HG03439 (cell line): ENCODE data around the gene STAP2.

Source experiments
- ATAC-seq: cut with Tn5 transposase; IDR thresholded peaks from one replicate; pipeline ENCODE4 v1.9.1; 2021; ENCODE audit warnings: mild to moderate bottlenecking, moderate library complexity; ENCODE audit not compliant: unreplicated experiment

The STAP2 gene, protein sequence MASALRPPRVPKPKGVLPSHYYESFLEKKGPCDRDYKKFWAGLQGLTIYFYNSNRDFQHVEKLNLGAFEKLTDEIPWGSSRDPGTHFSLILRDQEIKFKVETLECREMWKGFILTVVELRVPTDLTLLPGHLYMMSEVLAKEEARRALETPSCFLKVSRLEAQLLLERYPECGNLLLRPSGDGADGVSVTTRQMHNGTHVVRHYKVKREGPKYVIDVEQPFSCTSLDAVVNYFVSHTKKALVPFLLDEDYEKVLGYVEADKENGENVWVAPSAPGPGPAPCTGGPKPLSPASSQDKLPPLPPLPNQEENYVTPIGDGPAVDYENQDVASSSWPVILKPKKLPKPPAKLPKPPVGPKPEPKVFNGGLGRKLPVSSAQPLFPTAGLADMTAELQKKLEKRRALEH

DNA sequence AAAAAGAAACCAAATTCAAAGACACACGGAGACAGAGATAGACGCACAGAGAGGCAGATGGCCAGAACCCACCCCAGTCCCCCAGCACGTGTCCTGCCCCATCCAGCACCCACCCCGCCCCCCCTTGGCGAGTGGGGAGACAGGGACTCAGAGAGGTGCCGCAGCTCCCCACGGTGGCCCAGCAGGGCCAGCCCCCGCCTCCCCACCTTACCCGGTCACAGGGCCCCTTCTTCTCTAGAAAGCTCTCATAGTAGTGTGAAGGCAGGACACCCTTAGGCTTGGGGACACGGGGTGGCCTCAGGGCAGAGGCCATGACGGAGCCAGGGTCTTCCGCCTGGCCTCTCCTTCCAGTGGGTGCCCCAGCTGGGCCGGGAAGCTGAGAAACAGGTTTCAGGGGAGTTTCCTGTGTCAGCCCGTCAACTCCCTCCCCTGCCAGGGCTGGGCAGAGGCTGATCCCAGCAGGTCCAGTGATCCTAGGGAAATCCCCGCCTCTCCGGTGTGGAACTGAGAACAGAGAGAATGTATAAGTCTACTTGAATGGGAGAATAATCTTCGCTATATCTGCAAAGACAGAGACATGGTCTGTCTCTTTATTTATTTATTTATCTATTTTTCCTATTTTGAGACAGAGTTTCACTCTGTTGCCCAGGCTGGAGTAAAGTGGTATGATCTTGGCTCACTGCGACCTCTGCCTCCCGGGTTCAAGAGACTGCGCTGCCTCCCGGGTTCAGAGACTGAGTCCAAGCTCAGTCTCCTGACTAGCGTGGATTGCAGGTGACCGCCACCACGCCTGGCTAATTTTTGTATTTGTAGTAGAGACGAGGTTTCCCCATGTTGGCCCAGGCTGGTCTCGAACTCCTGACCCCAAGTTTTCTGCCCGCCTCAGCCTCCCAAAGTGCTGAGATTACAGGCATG, at the start of gene STAP2:
STAP2 (minus strand) TSS at position 387 of the 915 bp plus-strand sequence; CDS start at position 313, 74 bp downstream.
- ATAC-seq, result no peak

DNA sequence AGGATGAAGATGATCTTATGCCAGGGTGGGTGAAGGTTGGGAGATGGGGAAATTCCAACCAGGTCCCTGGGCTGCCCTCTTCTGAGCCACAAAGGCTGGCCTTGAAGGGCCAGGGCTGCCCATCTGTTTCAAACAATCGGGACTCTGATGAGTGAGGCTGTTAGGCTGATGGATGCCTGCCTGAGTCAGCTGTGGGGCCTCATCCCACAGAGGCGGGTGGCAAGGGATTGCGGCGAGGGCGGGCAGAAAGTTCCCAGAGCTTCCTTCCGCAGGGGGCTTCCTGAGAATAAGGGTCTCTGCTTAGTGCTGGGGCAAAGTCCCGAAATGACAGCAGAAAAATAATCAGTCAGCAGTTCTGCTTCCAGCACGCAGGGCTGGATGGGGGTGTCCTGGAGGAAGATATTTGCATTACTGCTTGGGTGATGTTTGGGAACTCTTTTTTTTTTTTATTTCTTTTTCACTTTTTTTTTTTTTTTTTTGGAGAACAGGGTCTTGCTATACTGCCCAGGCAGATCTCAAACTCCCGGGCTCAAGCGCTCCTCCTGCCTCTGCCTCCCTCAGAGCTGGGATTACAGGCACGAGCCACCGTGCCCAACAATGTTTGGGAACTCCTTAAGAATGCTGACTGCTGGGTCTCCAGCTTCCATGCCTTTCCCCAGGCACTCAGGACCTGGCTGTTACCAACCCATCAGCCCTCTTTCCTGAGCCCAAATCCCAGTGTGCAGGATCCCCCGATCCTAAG, 47.6 kb upstream of the STAP2 start:
- ATAC-seq, result no peak

DNA sequence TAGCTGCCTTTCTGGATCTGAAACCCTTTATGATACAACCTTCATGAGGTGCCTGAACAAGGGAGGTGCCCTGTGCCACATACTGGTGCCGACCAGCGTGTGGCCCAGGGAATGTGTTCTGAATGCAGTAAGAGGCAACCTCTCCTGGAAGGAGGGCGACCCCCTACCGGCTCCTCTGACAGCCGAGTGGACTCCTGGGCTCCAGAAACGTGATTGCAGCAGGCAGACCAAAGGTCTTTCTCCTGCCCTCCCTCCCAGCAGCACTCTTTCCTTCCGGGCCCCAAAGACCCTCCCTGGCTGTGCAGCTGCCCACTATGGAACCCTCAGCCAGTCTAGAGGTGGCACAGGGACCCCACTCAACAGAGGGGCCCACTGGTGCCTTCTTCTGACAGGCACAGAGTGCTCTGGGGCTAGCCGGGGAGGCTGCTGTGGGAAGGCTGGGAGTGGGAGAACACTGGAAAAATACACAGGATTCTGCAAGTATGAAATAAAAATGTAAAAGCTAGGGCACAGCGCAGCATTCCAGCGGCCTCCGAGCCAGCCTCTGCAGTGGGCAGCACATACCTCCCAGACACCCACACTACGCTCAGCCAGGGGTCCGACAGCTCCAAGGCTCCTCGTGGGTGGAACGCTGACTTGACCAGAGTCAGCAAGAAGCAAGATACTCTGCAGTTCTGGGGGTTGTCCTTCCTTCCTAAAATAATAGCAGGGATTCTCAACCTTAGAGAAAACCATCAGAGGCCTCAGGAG, 46.8 kb upstream of the STAP2 start:
- no peak for ATAC-seq

DNA sequence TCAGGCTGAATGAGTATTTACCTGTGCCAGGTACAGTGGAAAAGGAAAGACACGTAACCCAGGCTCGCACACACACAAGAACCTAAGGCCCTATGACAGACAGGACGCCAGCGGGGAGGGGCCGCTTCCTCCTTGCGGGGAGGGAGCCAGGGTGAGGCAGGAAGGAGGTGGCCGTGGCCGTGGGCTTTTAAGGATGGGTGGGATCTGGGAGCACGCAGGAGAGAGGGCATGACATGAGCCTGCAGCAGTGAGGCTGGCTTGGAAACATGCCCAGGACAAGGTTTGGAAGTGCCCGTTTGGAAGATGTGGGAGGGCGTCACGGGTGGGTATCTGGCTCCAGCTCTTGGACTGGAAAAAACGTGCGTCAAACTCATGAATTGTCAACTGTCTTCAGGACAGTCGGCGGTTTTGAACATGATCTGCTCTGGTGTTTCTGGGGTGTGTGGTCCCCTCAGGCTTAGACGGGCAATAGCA, 41.7 kb upstream of the STAP2 start:
- no peak for ATAC-seq

DNA sequence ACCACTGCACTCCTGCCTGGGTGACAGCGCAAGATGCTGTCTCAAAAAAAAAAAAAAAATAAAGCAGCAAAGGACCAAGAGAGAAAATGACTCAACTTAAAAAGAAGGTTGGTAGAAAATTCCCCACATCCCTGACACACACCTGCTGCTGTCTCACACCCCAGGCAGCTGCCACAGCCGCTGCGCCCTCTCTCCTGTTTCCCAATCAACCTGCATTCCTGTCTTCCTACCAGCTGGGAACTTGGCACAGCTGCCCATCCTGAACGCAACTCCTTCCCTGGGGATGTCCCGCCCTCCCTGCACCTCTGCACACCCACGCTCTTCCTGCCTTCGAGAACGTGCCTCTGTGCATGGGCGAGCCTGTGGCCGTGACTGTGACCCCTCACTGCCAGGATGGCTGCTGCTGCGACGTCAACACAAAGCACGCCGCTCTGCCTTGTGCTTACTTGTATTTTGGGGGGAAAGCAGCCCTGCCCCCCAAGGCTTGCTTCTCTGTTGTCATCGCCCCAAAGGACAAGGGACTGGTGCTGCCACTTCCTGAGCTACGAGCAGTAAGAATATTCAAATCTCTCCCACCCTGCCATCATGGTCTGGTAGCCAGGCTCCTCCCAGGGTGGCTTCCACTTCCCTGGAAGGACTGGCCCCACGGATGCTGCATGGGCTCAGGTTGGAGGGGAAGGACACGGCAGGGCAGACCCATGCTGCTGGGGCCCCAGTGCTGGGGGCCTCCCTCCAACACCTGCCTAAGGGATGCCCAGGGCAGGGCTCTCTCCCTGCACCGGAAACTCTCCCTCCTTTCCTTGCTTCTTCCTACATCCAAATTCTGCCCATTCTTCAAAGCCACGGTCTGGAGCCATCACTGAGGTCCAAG, 41.0 kb upstream of the STAP2 start:
- no peak for ATAC-seq

DNA sequence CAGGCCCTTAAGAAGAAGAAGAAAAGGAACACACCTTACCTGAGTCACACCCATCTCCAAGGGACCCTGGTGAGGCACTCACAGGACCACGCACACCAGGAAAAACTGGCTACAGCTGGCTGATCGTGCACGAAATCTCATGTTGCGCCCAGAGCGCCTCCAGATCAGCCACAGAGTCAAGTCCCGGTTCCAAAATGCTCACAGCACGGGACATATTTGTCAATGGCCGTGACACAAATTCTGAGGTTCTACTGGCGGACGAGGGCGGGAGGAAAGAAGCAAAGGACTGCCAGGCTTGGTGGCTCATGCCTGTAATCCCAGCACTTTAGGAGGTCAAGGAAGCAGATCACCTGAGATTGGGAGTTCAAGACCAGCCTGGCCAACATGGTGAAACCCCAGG, 40.3 kb upstream of the STAP2 start:
- no peak for ATAC-seq

DNA sequence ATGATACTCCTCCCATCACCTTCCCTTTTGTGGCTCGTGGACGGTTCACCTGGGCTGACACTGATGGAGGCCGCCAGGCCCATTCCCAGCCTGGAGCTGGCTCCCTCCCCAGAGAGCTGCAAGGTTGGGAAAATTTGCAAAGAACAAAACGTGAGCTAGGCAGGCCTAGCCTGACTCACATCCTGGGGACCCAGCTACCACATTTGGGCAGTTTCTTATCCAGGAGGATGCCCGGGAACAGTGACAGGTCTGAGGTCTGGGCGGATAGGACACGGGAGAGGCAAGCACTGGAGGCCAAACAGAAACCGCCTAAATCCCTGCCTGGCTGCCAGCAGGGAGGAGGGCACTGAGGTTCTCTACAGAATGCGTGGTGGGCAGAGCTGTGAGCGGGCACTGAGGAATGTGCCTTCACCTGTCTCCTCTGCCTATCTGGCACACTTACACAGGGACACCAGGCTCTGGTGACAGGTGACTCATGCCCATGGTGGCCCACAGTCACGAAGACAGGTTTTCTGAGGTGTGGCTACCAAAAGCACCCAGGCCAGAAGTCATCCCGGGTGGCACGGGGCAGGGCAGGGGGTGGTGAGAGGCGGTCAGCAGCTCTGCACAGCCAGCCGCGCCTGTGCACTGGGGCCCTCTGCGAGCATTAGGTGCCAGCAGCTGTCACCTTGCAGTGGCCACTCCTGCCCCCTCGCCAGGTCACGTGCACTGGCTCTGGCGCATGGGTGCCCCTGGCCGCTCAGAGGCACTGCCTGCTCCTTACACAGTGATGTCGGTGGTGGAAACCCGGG, 38.6 kb upstream of the STAP2 start:
- no peak for ATAC-seq

DNA sequence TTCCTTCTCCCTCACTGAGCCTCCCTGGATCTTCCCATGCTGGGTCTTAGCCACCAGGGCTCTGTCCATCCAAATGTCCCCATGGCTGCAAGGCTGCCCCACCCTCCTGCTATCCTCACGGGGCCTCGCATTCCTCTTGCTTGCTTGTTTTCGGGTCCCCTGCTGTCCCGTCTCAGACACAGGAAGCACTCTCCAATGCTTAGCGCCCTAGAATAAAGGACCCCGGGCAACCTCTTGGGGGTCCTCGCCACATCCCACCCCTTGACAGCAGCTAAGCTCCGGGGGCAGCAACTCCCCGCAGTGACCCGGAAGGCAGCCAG, 38.0 kb upstream of the STAP2 start:
- ATAC-seq, result no peak

DNA sequence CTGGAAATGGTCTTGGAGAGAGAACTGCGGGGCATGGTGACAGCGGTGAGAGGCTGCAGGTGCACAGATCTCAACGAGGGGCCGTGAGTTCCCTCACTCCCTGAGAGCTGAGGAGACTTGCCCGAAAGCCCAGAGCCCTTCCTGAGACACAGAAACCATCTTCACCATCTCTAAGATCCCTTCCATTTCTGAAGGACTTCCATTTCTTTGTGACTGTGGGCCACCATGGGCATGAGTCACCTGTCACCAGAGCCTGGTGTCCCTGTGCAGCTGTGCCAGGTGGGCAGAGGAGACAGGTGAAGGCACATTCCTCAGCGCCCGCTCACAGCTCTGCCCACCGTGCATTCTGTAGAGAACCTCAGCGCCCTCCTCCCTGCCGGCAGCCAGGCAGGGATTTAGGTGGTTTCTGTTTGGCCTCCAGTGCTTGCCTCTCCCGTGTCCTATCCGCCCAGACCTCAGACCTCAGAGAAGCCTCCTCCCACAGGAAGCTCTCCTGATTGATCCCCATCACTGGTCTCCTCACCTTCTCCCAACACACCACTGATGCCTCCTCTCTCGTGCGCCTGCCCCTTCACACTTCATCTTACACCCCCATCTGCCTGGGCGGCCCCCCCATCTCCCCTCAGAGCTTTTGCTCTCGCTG, 37.5 kb upstream of the STAP2 start:
- ATAC-seq, result no peak

DNA sequence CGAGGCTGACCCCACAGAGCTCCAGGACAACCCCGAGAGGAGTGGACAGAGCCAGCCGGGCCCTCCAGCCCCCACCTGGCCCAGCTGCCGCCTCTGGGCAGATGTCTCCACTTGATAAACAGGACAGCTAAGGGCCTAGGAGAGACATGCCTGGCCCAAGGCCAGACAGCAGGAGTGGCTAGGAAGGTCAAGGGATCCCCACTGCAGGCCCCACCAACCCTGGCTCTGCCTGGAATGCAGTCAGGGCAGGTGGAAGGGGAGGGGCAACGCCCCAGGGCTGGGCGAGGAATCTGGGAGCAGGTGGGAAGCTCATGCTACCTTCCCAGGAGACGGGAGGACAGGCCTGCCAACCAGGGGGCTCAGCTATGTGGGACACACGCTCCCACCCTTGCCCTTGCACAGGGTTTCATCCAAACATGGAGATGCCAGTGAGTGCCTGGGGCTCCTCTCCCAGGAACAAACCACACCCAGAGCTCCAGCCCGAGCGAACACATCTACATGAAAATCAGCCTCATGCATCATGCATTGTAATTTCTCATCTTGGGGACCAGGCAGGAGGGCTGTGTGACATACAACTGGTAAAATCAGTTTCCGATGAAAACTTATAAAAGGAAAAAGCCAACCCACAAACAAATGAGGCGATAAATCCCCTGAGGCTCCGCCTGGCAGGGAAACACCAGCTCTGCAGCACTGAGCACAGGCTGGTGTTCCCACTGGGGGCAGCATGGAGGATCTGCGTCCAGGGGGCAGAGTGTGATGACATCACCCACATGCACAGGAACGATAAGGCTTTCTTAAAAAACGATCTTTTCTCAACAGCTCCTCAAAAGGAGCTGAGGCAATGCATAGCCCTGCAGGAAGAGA, 36.8 kb upstream of the STAP2 start:
- ATAC-seq, result no peak

DNA sequence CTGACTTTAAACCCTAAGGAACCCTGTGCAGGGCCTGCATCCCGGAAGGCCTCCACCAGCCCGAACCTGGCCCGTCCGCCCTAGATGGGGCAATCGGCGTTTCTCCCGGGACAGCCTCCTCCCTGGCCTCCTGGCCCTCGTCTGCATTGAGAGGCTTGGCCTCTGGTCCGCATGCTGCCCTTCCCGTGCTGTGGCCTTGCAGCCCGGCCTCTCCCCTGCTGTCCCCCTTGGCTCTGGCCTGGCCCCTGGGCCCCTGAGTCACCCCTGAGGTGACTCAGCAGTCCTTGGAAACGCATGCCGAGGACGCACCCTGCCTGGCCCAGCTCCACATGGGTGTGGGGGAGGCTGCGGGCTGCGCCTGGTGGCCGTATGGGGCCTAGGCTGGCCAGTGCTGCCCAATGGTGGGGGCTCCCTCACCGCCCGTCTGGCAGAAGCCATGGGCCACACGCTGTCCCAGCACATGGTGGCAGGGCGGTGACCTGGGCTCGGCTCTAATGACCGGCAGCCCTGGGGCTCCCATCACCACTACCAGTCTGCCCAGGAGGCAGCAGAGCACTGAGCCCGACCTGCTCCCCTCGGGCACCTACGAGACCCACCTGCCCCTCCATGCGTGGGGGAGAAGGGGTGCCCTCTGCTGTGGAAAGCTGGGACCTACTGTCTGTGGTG, 36.0 kb upstream of the STAP2 start:
- no peak for ATAC-seq

DNA sequence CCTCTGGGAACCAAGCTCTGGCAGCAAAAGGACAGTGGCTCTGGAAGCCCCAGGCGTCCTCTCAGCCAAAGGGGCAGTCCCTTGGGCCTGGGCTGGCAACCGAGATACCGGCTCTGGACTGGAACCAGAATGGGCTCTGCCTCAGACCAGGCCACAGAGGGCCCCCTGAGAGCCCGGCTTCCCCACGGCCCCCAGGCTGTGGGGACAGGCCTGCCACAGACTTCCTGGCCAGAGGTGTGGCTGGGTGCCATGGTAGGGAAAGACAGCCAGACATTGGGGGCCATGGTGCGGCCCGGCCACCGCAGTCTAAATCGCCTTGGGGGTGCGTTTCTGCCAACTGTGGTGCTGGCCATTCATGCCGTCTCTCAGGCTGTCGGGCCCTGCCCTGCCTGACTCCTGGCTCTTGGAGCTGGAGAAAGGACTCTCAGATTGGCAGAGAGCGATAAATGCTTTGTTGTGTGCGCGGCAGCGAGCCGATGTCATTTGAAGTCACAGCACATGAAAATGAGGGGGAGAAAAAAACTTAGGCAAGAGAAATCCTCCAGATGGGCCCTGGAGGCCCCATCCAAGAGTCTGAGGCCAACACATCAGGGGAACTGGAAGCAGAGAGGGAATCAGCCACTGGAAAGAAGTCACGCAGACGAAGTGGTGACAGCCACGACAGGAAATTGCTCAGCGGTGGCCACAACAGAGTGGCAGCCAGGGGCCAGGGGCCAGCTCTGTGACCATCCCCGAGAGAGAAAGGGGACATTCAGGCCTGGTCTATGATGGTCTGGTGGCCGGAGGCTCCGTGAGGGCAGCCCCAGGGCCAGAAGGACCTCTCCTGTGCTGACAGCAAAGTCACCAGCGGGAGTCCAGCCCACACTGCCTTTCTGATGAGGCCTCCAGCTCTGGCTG, 35.2 kb upstream of the STAP2 start:
- no peak for ATAC-seq

DNA sequence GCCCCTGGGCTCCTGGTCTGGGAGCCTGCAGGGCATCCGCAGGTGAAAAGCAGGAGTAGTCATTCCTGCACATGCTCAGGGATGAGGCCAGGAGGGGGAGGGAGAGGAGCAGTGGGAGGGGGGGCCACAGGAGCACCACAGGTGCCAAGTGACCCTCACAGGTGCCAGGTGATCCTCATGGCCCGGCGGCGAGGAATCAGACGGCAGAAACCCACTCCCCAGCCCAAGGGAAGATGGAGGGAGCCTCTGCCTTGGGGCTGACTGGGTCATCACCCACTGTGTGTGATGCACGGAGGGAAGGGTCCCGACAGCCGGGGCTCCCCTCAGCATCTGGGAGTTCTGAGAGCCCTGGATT, 34.4 kb upstream of the STAP2 start:
- ATAC-seq, result no peak

DNA sequence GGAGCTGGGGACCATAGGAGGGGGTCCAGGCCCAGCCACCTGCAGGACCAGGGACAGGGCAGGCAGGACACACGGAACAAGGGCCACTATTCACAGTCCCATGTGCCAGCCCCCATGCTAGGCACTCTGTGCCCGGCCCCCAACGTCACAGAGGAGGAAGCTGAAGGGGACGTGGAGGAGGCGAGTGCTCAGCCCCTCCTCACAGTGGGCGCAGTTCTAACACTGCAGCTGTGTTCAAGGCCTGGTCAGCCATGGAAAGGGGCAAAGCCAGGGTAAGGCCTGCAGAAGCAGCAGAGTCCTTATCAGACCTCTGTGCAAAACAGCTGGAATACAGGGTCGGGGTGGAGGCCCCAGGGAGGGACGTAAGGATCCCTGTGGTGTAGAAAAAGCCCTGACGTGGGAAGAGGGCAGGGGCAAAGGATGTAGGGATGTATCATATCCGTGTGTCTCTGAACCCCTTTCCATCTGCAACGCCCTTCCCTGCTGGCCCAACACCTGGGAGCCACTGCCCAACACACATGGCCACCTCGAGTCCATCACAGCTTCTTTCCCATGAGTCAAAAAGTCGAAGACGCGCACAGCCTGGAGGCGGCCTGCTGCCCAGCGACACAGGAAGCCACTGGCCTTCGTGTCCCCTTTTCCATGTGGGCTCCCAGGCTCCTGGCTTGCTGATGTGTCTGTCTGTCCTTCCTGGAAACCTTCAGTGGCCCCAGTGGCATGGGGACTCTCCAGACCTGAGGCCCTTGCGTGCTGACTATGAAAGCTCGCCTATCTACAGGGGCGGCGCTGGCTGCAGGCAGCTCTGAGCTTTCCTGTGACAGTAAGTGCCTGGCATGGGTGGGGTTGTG, 33.8 kb upstream of the STAP2 start:
- no peak for ATAC-seq
